HG02852 (cell line): ENCODE results near the gene ZNF24.

Experiments used
- ATAC-seq: cut with Tn5 transposase; IDR thresholded peaks from one replicate; pipeline ENCODE4 v1.9.1; 2021; ENCODE audit warnings: mild to moderate bottlenecking, moderate library complexity; ENCODE audit not compliant: unreplicated experiment

ZNF24 gene

DNA sequence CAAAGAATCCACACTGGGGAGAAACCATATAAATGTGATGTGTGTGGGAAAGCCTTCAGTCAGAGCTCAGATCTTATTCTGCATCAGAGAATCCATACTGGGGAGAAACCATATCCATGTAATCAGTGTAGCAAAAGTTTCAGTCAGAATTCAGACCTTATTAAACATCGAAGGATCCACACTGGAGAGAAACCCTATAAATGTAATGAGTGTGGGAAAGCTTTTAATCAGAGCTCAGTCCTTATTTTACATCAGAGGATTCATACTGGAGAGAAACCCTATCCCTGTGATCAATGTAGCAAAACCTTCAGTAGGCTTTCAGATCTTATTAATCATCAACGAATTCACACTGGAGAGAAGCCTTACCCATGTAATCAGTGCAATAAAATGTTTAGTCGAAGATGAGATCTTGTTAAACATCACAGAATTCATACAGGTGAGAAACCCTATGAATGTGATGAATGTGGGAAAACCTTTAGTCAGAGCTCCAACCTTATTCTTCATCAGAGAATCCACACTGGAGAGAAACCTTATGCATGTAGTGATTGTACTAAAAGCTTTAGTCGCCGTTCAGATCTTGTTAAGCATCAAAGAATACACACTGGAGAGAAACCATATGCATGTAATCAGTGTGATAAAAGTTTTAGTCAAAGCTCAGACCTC, 37.5 kb downstream of the ZNF24 start:
- no peak for ATAC-seq

GRCh38 chr18:35303610-35304009, 40.6 kb downstream of the ZNF24 start:
- ATAC-seq, result no peak

DNA sequence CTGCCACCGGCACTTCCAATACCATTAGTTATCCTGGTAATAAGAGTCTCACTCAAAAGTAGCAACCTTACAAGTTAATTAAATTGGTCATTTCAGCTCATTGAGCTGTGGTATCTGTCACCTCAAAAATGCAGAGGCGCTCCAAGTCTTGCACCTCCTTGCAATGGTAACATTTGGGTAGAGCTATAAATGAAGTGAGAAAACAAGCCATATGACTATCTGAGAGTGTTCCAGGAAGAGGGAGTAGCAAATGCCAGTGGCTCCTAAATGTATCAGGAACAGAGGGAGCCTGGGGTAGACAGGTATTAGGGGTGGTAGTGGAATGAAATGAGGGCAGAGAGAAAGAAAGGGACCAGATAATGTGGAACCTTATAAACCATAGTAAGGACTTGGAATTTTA, 48.2 kb downstream of the ZNF24 start:
- no peak for ATAC-seq

DNA sequence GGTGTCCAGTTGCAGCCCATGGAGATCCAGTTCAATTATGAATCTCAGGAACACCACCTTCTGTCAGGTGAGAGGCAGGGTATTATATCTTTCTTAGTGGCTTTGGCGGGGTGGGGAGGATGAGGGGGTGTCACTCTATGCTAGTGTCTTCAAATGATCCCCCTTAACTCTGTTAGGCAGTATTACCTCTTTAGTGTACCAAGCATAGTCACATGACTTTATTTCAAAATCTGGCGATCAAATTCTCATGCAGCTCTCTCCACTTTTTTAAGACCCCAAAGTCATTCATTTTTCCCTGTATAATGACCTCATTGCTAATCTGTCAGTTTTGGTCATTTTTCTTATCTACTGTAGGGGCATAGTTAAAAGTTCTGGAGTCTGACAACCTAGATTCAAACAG, 53.1 kb downstream of the ZNF24 start:
- ATAC-seq, result no peak

GRCh38 chr18:35290094-35290735, 54.0 kb downstream of the ZNF24 start, which contains the start of gene ZSCAN30:
Gene ZSCAN30 (minus strand): TSS chr18:35290229. CDS start chr18:35264352, 25,877 bp downstream.
- peak; percentile 94 for ATAC-seq

- peak; percentile 27 for ATAC-seq
Measured at GRCh38 chr18:35289727-35290093, 54.5 kb downstream of the ZNF24 start.

DNA sequence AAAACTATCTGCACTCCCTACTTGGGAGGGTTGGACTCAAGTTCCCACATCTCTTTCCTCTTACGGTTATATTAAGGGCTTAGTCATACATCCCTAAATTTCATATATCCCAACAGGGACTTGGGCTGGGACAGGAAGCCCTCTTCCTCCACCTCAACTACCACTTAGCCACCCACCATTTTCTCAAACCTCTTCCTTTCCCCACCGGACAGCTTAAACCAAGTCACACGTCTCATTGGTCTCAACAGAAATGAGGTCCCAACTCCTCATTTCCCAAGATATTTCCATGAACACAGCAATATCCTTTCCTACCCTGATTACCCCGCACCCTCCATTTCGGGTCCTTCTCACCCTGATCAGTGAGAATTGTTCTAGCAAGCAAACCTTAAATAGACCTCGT, 54.9 kb downstream of the ZNF24 start:
- ATAC-seq, result no peak

- ATAC-seq, result no peak
Measured at GRCh38 chr18:35284841-35285240, 59.4 kb downstream of the ZNF24 start.

- no peak for ATAC-seq
Measured at GRCh38 chr18:35283923-35284794, 60.1 kb downstream of the ZNF24 start.

DNA sequence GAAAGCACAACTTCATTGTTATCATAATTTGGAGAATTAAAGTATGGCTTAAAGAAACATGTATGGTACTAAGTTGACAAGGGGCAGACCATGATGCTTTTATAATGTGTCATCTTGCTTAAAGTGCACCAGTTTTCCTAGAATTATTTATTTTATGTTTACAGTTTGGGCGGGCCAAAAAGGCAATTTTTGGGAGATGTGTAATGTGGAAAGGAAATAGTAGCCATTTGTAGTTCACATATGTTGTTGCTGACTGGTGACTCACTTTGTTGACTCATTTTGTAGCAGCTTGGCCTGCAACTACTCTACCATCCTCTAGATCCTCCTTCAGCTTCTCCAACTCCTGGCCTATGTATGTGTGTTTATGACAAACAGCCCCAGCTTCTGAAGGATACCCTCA, 61.9 kb downstream of the ZNF24 start:
- no peak for ATAC-seq
